HS-5 (cell line): ENCODE measurements around the gene NUTF2.
"Not testable (repeated sequence)": the region's sequence is repeated elsewhere in the genome, so short reads cannot be mapped to it uniquely, and the experiment has no call there.

Source experiments
- DNase-seq: peaks from one replicate; pipeline ENCODE4 v3.0.0-alpha.2; 2012; ENCODE audit warnings: low read depth

The NUTF2 gene

GRCh38 chr16:67885545-67885944, 38.8 kb downstream of the NUTF2 start:
- no peak for DNase-seq

- no peak for DNase-seq
These were observed 39.2 kb downstream of the NUTF2 start for GRCh38 chr16:67885976-67886375.

GRCh38 chr16:67886387-67886786, 39.7 kb downstream of the NUTF2 start:
- no peak for DNase-seq

- DNase-seq = no peak
These were observed 41.6 kb downstream of the NUTF2 start for GRCh38 chr16:67888331-67888730.

GRCh38 chr16:67892375-67892774, 45.6 kb downstream of the NUTF2 start:
- DNase-seq = no peak

GRCh38 chr16:67892899-67893742, 46.4 kb downstream of the NUTF2 start, which contains the start of gene PSKH1:
Gene PSKH1 (plus strand): TSS chr16:67893254. CDS start chr16:67908750, 15,496 bp downstream.
- DNase-seq = peak; percentile 71

- no peak for DNase-seq
These were observed 47.1 kb downstream of the NUTF2 start for GRCh38 chr16:67893743-67894399.

- no peak for DNase-seq
These were observed 50.5 kb downstream of the NUTF2 start for GRCh38 chr16:67897231-67897630.

- DNase-seq = no peak
These were observed 55.0 kb downstream of the NUTF2 start for GRCh38 chr16:67901734-67902133.

GRCh38 chr16:67902831-67903230, 56.1 kb downstream of the NUTF2 start:
- no peak for DNase-seq

- DNase-seq = no peak
These were observed 60.9 kb downstream of the NUTF2 start for GRCh38 chr16:67907397-67908180.

- no peak for DNase-seq
These were observed 62.5 kb downstream of the NUTF2 start for GRCh38 chr16:67909056-67909742.

GRCh38 chr16:67910158-67910557, 63.4 kb downstream of the NUTF2 start:
- DNase-seq = no peak

- DNase-seq = no peak
These were observed 68.2 kb downstream of the NUTF2 start for GRCh38 chr16:67914758-67915495.

GRCh38 chr16:67915496-67915769, 68.7 kb downstream of the NUTF2 start:
- not testable (repeated sequence) for DNase-seq

- no peak for DNase-seq
These were observed 69.3 kb downstream of the NUTF2 start for GRCh38 chr16:67915831-67916723.

GRCh38 chr16:67917140-67917851, 70.6 kb downstream of the NUTF2 start:
- no peak for DNase-seq

GRCh38 chr16:67917852-67918236, 71.1 kb downstream of the NUTF2 start:
- peak; percentile 87 for DNase-seq

- no peak for DNase-seq
These were observed 73.0 kb downstream of the NUTF2 start for GRCh38 chr16:67919622-67920221.
